Gastroesophageal sphincter (tissue), 3 donors: ENCODE results near the gene MAP3K1.

Experiments used
- CTCF ChIP-seq, 4 experiments: fragments of 200-600 bp in 2 of 4; fragments of 450-650 bp in 2 of 4; sonication (generic) in 1 of 4; IDR thresholded peaks; one replicate each; pipeline ENCODE4 v1.5.1; 2017 to 2019; ENCODE audit warnings: antibody characterized with exemption in 4 of 4, mild to moderate bottlenecking in 2 of 4, moderate library complexity in 2 of 4
- EP300 ChIP-seq: sonication (generic); formaldehyde crosslinking; IDR thresholded peaks from one replicate; pipeline ENCODE4 v1.6.1; 2017; ENCODE audit warnings: antibody characterized with exemption, mild to moderate bottlenecking
- POLR2A ChIP-seq, 2 donors: fragments of 450-650 bp; IDR thresholded peaks; one replicate each; pipeline ENCODE4 v1.6.1; 2017; ENCODE audit warnings: antibody characterized with exemption in 2 of 2, mild to moderate bottlenecking in 2 of 2, moderate library complexity in 1 of 2
- POLR2AphosphoS5 ChIP-seq: sonication (generic); formaldehyde crosslinking; IDR thresholded peaks from one replicate; pipeline ENCODE4 v1.6.1; 2017; ENCODE audit warnings: antibody characterized with exemption

- TF ChIP-seq CTCF (IDR thresholded peaks at IDR 0.05) (no peak), EP300 (no peak), POLR2AphosphoS5 (no peak), POLR2A (IDR thresholded peaks at IDR 0.05) (no peak)
Measured at GRCh38 chr5:56812110-56812509, 3.2 kb upstream of the MAP3K1 start.
